Uterus (tissue), 2 donors: ENCODE measurements around the gene ZC3HAV1.

Experiments used
- POLR2A ChIP-seq, 2 donors: fragments of 450-650 bp; IDR thresholded peaks; one replicate each; pipeline ENCODE4 v1.6.1; 2016; ENCODE audit warnings: antibody characterized with exemption in 2 of 2, mild to moderate bottlenecking in 1 of 2, moderate library complexity in 1 of 2
- TF ChIP-seq, protein P1 (sequence below), 4 experiments: fragments of 200-600 bp in 2 of 4; fragments of 450-650 bp in 2 of 4; sonication (generic) in 2 of 4; IDR thresholded peaks; one replicate each; pipeline ENCODE4 v1.5.1; 2016 to 2019; ENCODE audit warnings: antibody characterized with exemption in 4 of 4, mild to moderate bottlenecking in 2 of 4, moderate library complexity in 1 of 4

DNA sequence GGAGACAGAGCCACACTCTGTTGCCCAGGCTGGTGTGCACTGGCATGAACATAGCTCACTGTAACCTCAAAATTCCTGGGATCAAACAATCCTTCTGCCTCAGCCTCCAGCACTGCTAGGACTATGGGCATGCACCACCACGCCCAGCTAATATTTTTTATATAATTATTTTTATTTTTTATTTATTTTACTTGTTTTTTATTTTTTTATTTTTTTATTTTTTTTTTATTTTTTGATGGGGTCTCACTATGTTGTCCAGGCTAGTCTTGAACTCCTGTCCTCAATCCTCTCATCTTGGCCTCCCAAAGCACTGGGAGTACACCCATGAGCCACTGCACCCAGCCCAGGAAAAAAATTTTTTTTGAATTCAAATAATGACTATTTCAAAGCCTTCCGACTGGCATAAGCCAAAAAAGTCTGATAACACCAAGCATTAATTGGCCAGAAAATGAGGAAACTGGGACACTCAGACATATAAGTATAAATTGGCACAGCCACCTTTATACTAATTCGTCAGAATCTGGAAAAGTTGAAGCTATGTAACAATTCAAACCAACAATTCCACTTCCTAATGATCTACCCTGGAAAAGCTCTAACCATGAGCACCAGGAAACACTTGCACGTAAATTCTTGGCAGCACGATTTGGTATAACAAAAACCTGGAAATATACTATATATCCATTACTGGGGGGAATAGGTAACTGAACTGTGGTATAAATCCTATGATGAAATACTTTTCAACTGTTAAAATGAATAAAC is 6.3 kb downstream of the ZC3HAV1 start:
- TF ChIP-seq, protein P1, sequence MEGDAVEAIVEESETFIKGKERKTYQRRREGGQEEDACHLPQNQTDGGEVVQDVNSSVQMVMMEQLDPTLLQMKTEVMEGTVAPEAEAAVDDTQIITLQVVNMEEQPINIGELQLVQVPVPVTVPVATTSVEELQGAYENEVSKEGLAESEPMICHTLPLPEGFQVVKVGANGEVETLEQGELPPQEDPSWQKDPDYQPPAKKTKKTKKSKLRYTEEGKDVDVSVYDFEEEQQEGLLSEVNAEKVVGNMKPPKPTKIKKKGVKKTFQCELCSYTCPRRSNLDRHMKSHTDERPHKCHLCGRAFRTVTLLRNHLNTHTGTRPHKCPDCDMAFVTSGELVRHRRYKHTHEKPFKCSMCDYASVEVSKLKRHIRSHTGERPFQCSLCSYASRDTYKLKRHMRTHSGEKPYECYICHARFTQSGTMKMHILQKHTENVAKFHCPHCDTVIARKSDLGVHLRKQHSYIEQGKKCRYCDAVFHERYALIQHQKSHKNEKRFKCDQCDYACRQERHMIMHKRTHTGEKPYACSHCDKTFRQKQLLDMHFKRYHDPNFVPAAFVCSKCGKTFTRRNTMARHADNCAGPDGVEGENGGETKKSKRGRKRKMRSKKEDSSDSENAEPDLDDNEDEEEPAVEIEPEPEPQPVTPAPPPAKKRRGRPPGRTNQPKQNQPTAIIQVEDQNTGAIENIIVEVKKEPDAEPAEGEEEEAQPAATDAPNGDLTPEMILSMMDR (IDR thresholded peaks at IDR 0.05) = no peak
- no peak for TF ChIP-seq POLR2A (IDR thresholded peaks at IDR 0.05)
